G401 (cell line): Measurements from ENCODE around the gene PCBP1. TPM values are rescaled to one million over a fixed set of nuclear protein-coding genes. Genes with fewer than 3 reads are reported as not detected.
"Not testable (repeated sequence)": the region's sequence is repeated elsewhere in the genome, so short reads cannot be mapped to it uniquely, and the experiment has no call there.

ENCODE experiments used
- DNase-seq: peaks from one replicate; pipeline ENCODE4 v3.0.0-alpha.2; 2015; ENCODE audit warnings: low spot score
- in situ Hi-C: cut with HindIII; loops from 2 replicates; pipeline ENCODE4 v1.10.0; 2016; ENCODE audit warnings: low sequenced_read_pairs, mixed read lengths
- total RNA-seq: library from RNA; depleted of rRNA; stranded (reverse); fragments of >200 nt; shearing (Covaris generic); gene quantifications from 2 replicates; pipeline ENCODE4 v1.2.3, GENCODE V29; 2014

The PCBP1 gene
- total RNA-seq, 1 experiment from 2014 or later, result 167 TPM

GRCh38 chr2:70078384-70078783, 8.9 kb upstream of the PCBP1 start:
- no peak for DNase-seq
- in situ Hi-C loops, result no loop called here

DNA sequence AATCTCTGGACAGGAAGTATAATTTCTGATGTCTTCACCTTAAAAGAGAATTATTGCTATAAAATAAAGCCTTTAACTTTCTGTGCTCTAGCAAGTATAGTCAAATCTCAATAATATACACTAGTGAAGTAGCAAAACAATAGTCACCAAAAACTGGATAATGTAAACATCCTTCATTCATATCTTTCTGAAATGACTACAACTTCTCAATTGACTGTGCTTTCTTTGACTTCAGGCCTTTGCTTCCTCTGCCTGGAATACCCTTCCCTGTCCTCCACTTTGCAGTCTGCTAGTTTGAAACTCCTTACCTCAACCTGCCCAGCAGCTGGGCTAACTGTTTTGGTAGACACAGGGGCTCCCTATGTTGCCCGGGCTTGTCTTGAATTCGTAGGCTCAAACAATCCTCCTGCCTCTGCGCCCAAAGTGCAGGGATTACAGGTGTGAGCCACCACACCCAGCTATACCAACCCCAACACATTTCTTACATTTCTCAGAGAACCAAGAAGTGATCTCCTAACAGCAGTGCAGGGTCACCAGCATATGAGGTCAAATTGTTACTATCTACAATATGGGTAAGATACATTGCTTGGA, 6.6 kb upstream of the PCBP1 start:
- in situ Hi-C loops, result no loop called here
- DNase-seq, result no peak

DNA sequence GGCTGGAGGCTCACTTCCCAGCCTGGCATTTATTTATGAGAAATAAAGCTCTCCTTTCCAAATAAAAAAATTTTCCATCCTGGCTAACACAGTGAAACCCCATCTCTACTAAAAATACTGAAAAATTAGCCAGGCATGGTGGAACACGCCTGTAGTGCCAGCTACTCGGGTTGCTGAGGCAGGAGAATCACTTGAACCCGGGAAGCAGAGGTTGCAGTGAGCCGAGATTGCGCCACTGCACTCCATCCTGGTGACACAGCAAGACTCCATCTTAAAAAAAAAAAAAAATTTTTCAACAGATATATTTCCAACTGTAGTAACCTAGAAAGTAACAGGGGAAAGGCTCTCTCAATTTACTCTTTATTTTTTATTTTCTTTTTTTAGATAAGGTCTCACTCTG, 6.1 kb upstream of the PCBP1 start:
- in situ Hi-C loops, result no loop called here
- no peak for DNase-seq

GRCh38 chr2:70083344-70084156, 3.7 kb upstream of the PCBP1 start:
- DNase-seq, result no peak
- in situ Hi-C loops, result no loop called here

- peak; percentile 80 for DNase-seq
- in situ Hi-C loops, result no loop called here
Measured at GRCh38 chr2:70084973-70085710, 2.1 kb upstream of the PCBP1 start.

DNA sequence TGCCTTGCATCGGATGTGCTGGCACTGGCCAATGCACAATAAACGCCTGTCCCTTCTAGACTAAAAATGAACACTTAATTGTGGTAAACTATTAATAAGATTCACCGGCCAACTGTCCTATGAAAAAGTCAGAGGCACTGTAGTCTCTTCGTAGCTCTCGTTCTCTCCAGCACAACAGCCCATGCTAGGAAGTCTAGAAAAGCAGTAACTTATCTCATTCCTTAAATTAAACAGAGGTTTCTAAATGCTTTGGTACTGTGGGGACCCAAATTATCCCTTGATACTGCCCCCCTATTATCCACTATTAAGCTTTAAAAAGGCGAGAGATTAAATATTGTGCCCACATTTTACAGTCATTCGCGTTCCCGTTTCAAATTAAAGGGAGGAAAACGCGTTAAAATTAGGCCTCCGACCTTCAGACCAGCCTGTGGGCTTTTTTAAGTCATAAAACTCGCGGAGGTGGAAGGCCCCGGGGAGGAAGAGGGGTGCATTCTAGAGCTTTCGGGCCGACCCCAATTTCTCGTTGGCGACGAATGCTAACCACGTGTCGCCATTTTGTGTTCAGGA, 1.5 kb upstream of the PCBP1 start:
- in situ Hi-C loops, result no loop called here
- DNase-seq, result peak; percentile 35

DNA sequence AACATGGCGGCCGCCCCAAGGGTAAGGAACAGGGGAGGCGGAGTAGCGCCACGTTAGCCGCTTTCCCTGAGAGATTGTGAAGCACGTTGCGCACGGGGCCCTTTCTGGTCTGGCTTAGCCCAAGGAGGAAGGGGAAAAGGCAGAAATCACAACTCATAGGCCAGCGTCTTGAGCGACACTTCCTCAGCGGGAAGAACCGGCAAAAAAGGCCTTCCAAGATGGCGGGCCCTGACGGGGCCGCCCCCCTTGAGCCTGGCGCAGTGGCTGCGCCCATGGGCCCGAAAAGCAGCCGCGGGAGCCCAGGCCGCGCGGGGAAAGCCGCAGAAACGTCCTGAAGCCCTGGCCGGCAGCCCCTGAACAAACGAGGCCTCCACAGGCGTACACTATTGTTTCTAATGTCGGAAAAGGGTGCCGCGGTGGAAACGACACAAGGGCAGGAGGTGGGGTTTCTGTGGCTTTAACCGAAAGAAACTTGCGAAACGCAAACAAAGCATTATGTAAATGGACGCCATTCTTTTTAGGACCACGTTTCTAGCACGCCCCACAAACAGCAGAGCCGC, 919 bp upstream of the PCBP1 start:
- DNase-seq, result peak; percentile 72
- in situ Hi-C loops, result no loop called here

DNA sequence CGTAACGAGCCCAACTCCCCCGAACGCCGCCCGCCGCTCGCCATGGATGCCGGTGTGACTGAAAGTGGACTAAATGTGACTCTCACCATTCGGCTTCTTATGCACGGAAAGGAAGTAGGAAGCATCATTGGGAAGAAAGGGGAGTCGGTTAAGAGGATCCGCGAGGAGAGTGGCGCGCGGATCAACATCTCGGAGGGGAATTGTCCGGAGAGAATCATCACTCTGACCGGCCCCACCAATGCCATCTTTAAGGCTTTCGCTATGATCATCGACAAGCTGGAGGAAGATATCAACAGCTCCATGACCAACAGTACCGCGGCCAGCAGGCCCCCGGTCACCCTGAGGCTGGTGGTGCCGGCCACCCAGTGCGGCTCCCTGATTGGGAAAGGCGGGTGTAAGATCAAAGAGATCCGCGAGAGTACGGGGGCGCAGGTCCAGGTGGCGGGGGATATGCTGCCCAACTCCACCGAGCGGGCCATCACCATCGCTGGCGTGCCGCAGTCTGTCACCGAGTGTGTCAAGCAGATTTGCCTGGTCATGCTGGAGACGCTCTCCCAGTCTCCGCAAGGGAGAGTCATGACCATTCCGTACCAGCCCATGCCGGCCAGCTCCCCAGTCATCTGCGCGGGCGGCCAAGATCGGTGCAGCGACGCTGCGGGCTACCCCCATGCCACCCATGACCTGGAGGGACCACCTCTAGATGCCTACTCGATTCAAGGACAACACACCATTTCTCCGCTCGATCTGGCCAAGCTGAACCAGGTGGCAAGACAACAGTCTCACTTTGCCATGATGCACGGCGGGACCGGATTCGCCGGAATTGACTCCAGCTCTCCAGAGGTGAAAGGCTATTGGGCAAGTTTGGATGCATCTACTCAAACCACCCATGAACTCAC, 673 bp downstream of the PCBP1 start:
- in situ Hi-C loops, result no loop called here
- DNase-seq, result peak; percentile 59

DNA sequence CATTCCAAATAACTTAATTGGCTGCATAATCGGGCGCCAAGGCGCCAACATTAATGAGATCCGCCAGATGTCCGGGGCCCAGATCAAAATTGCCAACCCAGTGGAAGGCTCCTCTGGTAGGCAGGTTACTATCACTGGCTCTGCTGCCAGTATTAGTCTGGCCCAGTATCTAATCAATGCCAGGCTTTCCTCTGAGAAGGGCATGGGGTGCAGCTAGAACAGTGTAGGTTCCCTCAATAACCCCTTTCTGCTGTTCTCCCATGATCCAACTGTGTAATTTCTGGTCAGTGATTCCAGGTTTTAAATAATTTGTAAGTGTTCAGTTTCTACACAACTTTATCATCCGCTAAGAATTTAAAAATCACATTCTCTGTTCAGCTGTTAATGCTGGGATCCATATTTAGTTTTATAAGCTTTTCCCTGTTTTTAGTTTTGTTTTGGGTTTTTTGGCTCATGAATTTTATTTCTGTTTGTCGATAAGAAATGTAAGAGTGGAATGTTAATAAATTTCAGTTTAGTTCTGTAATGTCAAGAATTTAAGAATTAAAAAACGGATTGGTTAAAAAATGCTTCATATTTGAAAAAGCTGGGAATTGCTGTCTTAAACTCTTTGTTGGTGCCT, 1.4 kb downstream of the PCBP1 start:
- in situ Hi-C loops, result no loop called here
- DNase-seq, result no peak

GRCh38 chr2:70089220-70089982, 2.1 kb downstream of the PCBP1 start:
- peak; percentile 41 for DNase-seq
- in situ Hi-C loops, result no loop called here

DNA sequence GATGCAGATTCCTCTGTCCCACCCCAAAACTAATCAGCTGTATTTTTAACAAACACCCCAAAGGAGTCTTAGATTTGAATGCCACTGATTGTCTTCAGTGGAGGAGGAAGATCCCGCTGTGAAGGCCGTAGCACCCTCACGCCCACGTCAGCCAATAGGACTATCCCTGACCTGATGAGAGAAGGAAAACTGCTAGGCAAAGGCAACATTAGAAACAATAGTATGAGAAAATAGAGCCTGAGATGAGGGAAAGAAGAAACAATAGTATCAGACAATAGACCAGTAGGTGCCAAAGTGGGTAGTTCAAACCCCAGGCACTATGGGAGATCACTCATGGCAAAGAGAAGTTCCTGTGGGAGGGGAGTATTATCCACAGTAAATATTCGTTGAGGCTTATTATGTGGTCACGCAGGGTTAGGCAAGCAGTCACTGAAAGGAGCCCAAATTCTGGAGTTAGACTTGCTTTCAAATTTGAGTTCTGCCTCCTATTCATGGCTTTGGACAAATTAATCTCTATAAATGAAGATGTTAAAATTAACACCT, 2.8 kb downstream of the PCBP1 start:
- DNase-seq, result no peak
- in situ Hi-C loops, result no loop called here

GRCh38 chr2:70090706-70091334, 3.5 kb downstream of the PCBP1 start:
- DNase-seq, result no peak
- in situ Hi-C loops, result no loop called here

DNA sequence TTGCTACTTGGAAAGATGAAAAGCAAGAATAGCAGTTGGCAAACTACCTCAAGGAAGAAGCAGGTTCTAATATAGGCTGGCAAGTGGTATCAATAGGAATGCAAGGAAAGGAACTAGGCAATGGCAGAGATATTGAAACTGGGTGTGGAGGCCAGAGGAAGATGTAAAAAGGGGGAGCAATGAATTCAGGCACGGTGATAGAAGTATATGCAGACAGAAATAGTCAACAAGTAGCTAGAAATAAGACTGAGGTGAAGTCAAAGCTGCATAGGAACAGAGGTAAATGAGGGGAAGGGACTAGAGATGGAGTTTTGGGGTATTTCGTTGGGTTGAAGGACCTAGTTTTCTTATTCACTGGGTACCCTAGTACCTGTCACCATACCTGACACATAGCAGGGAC, 4.1 kb downstream of the PCBP1 start:
- no peak for DNase-seq
- in situ Hi-C loops, result no loop called here

GRCh38 chr2:70091816-70092215, 4.5 kb downstream of the PCBP1 start:
- in situ Hi-C loops, result no loop called here
- no peak for DNase-seq

DNA sequence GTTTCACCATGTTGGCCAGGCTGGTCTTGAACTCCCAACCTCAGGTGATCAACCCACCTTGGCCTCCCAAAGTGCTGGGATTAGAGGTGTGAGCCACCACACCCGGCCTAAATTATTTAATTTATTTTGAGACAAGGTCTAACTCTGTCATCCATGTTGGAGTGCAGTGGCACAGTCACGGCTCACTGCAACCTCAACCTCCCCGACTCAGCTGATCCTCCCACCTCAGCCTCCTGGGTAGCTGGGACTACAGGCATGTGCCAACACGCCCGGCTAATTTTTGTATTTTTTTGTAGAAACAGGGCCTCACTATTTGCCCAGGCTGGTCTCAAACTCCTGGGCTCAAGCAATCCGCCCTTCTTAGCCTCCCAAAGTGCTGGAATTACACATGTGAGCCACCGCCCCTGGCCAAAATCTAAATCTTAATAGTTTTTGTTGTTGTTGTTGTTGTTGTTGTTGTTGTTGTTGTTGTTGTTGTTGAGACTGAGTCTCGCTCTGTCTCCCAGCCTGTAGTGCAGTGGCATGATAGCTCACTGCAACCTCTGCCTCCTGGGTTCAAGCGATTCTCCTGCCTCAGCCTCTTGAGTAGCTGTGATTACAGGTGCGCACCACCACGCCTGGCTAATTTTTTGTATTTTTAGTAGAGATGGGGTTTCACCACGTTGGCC, 5.4 kb downstream of the PCBP1 start:
- DNase-seq, in situ Hi-C loops: not testable (repeated sequence)

DNA sequence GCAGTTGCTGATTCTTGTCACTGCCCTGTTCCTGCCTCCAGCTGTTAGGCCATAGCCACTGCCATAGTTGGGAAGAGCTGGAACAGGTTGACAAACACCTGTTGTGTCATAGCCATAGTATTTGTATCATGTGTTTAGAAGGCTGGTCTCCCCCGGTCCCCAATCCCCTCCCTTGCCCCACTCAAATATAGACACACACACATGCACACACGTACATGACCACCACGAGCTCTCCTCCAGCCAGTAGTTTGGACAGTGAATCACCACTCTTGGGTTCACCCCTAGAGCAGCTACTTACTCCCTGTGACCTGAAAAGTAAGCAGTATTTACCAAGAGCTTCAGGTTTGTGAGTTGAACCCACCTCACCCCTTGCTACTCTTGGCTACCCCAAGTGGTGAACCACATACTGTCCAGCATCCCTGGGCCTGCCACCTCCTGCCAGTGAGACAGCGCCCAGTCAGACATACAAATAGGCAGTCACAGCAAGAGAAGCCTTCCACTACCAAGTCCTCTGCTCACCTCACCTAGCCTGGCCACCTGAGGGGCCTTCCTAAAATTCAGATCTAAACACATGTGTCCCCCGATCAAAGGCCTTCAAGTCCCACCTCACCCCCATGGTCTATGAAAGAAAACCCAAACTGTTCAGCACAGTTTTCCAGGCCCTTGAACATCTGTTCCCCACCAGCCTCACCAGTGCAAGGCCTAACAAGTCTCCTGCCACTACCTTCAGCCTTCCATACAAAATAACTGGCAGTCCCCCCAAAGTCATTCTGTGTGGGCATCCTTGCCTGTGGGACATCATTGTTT, 7.1 kb downstream of the PCBP1 start:
- DNase-seq, result no peak
- in situ Hi-C loops, result no loop called here
